ENCODE results near the gene CALHM1.

DNA sequence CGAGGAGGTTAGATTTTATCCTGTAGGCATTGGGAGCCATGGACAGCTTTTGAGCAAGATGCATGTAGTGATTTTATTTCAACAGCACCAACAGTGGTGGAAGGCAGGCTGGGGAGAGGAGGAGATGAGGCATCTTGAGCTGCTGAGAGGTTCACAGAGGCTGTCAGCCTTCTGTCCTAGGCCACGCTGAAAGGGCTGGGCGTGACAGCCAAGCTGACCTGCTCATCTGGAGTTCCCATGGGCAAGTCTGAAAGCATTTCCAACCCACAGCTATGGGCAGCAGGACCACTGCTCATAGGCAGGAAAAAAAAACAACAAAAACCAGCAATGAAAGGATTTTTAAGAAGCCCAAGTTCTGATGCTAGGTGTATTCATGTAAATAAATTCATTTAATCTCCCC lies 42.5 kb upstream of the CALHM1 start:
- TF ChIP-seq, protein P1, sequence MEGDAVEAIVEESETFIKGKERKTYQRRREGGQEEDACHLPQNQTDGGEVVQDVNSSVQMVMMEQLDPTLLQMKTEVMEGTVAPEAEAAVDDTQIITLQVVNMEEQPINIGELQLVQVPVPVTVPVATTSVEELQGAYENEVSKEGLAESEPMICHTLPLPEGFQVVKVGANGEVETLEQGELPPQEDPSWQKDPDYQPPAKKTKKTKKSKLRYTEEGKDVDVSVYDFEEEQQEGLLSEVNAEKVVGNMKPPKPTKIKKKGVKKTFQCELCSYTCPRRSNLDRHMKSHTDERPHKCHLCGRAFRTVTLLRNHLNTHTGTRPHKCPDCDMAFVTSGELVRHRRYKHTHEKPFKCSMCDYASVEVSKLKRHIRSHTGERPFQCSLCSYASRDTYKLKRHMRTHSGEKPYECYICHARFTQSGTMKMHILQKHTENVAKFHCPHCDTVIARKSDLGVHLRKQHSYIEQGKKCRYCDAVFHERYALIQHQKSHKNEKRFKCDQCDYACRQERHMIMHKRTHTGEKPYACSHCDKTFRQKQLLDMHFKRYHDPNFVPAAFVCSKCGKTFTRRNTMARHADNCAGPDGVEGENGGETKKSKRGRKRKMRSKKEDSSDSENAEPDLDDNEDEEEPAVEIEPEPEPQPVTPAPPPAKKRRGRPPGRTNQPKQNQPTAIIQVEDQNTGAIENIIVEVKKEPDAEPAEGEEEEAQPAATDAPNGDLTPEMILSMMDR (IDR thresholded peaks at IDR 0.05; ENCODE audit: low read length): no peak
- no peak for TF ChIP-seq EZH2 (optimal IDR thresholded peaks at IDR 0.05; ENCODE audit: low read depth, low read length)
- no peak for TF ChIP-seq EZH2phosphoT487 (IDR thresholded peaks at IDR 0.05; ENCODE audit: low read length)
